Measurements from ENCODE around the gene ZNF564.

The ZNF564 gene

GRCh38 chr19:12482509-12482886, 68.8 kb downstream of the ZNF564 start:
- peaks cover 5% of the 10 kb centered on the region for H3K4me1 ChIP-seq (ENCODE audit: control insufficient read depth, insufficient read depth, low read length)
- H3K9me3 ChIP-seq (ENCODE audit: control insufficient read depth, low read length): no peaks in the 10 kb centered on the region
- no peak overlapping the region for H3K4me3 ChIP-seq (ENCODE audit: insufficient read depth, low read depth, low read length)
- H3K36me3 ChIP-seq (ENCODE audit: control insufficient read depth, insufficient read depth, low read length): no peaks in the 10 kb centered on the region
- H3K27me3 ChIP-seq (ENCODE audit: control insufficient read depth, insufficient read depth, low read length, poor library complexity, severe bottlenecking): no peaks in the 10 kb centered on the region
- no peak overlapping the region for H3K27ac ChIP-seq (ENCODE audit: insufficient read depth, low read depth, low read length, poor library complexity, severe bottlenecking)
- WGBS, 2 experiments: 81 to 88% methylated on average over 2 of the region's 2 CpGs

- no peak overlapping the region for H3K4me3 ChIP-seq (ENCODE audit: insufficient read depth, low read depth, low read length)
- peaks cover 5% of the 10 kb centered on the region for H3K4me1 ChIP-seq (ENCODE audit: control insufficient read depth, insufficient read depth, low read length)
- H3K27me3 ChIP-seq (ENCODE audit: control insufficient read depth, insufficient read depth, low read length, poor library complexity, severe bottlenecking): no peaks in the 10 kb centered on the region
- no peaks in the 10 kb centered on the region for H3K9me3 ChIP-seq (ENCODE audit: control insufficient read depth, low read length)
- no peak overlapping the region for H3K27ac ChIP-seq (ENCODE audit: insufficient read depth, low read depth, low read length, poor library complexity, severe bottlenecking)
- H3K36me3 ChIP-seq (ENCODE audit: control insufficient read depth, insufficient read depth, low read length): no peaks in the 10 kb centered on the region
- 83 to 90% methylated on average over 4 of the region's 4 CpGs for whole genome bisulfite sequencing, 2 experiments
These were observed 69.3 kb downstream of the ZNF564 start for GRCh38 chr19:12481781-12482508.

GRCh38 chr19:12478234-12478941, 72.9 kb downstream of the ZNF564 start:
- H3K27me3 ChIP-seq (ENCODE audit: control insufficient read depth, insufficient read depth, low read length, poor library complexity, severe bottlenecking): no peaks in the 10 kb centered on the region
- no peaks in the 10 kb centered on the region for H3K4me1 ChIP-seq (ENCODE audit: control insufficient read depth, insufficient read depth, low read length)
- 92 to 94% methylated on average over 5 of the region's 5 CpGs for WGBS, 2 experiments
- no peak overlapping the region for H3K27ac ChIP-seq (ENCODE audit: insufficient read depth, low read depth, low read length, poor library complexity, severe bottlenecking)
- H3K36me3 ChIP-seq (ENCODE audit: control insufficient read depth, insufficient read depth, low read length): no peaks in the 10 kb centered on the region
- H3K4me3 ChIP-seq (ENCODE audit: insufficient read depth, low read depth, low read length): no peak overlapping the region
- no peaks in the 10 kb centered on the region for H3K9me3 ChIP-seq (ENCODE audit: control insufficient read depth, low read length)

All from ectodermal cell (in vitro differentiated cells).